HL-60/S4 treated with retinoic acid at 250 ng/mL for 4 days and 3 days (cell line): ENCODE results near the gene MRPS2.
"Not testable (repeated sequence)": the region's sequence is repeated elsewhere in the genome, so short reads cannot be mapped to it uniquely, and the experiment has no call there.

Experiments used
- in situ Hi-C: fragments of 300-500 bp; cut with MboI; formaldehyde crosslinking; loops from 2 replicates; pipeline ENCODE4 v1.7.0; 2022; ENCODE audit warnings: low sequenced_read_pairs

MRPS2 gene

GRCh38 chr9:135526730-135527571 lies 26.5 kb downstream of the MRPS2 start:
- in situ Hi-C loops: no loop called here

GRCh38 chr9:135528842-135529435 lies 28.5 kb downstream of the MRPS2 start:
- in situ Hi-C loops: not testable (repeated sequence)

- in situ Hi-C loops: no loop called here
Observed at GRCh38 chr9:135530146-135530545, 29.7 kb downstream of the MRPS2 start.

GRCh38 chr9:135531096-135531495 lies 30.6 kb downstream of the MRPS2 start:
- in situ Hi-C loops: no loop called here

- in situ Hi-C loops: no loop called here
Observed at GRCh38 chr9:135533113-135533512, 32.6 kb downstream of the MRPS2 start.

- in situ Hi-C loops: no loop called here
Observed at GRCh38 chr9:135533674-135534073, 33.2 kb downstream of the MRPS2 start.

- in situ Hi-C loops: not testable (repeated sequence)
Observed at GRCh38 chr9:135534192-135534711, 33.8 kb downstream of the MRPS2 start.

GRCh38 chr9:135534826-135535225 lies 34.3 kb downstream of the MRPS2 start:
- in situ Hi-C loops: not testable (repeated sequence)

GRCh38 chr9:135535631-135536030 lies 35.1 kb downstream of the MRPS2 start:
- in situ Hi-C loops: not testable (repeated sequence)

- in situ Hi-C loops: no loop called here
Observed at GRCh38 chr9:135536216-135536615, 35.7 kb downstream of the MRPS2 start.

- in situ Hi-C loops: not testable (repeated sequence)
Observed at GRCh38 chr9:135543262-135543894, 42.9 kb downstream of the MRPS2 start.

GRCh38 chr9:135544981-135545635 lies 44.6 kb downstream of the MRPS2 start:
- in situ Hi-C loops: no loop called here

- in situ Hi-C loops: not testable (repeated sequence)
Observed at GRCh38 chr9:135545646-135546176, 45.2 kb downstream of the MRPS2 start, which contains the start of gene OBP2A. Gene OBP2A (plus strand): TSS chr9:135546126. CDS start chr9:135546181, 55 bp downstream.

- in situ Hi-C loops: not testable (repeated sequence)
Observed at GRCh38 chr9:135546792-135547617, 46.5 kb downstream of the MRPS2 start.

- in situ Hi-C loops: no loop called here
Observed at GRCh38 chr9:135547756-135548736, 47.6 kb downstream of the MRPS2 start.

- in situ Hi-C loops: not testable (repeated sequence)
Observed at GRCh38 chr9:135549478-135550343, 49.2 kb downstream of the MRPS2 start.

GRCh38 chr9:135550344-135550918 lies 49.9 kb downstream of the MRPS2 start:
- in situ Hi-C loops: no loop called here
